ENCODE measurements around the gene NLRP9. TPM values are rescaled to one million over a fixed set of nuclear protein-coding genes. Genes with fewer than 3 reads are reported as not detected.
A peak's percentile ranks its signal among the peaks of the same experiment; 100 is the strongest.

Gene NLRP9
- total and polyA plus RNA-seq, 3 donors from 2014 or later, result 0.11 to 0.68 (median 0.39) TPM

DNA sequence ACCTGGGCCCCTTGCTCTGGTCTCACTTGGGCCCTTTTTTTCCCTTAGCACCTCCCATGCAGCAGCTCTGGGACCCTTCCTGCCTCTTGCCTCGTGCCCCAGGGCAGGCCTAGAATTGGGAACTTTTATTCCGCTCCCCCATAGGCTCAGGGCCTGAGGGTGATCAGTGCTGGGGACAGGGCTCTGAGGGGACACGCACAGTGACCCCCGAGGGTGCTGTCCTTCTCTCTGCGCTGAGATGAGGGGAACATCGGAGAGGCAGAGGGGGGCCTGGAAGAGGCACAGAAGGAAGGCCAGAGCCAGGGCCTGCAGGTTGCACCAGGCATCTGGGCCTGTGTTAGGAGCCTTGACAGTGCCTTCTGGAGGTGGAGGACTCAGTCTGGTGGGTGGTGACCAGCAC lies 52.4 kb downstream of the NLRP9 start:
- no peaks in the 10 kb centered on the region for H3K36me3 ChIP-seq (ENCODE audit: low read depth, missing control alignments)

DNA sequence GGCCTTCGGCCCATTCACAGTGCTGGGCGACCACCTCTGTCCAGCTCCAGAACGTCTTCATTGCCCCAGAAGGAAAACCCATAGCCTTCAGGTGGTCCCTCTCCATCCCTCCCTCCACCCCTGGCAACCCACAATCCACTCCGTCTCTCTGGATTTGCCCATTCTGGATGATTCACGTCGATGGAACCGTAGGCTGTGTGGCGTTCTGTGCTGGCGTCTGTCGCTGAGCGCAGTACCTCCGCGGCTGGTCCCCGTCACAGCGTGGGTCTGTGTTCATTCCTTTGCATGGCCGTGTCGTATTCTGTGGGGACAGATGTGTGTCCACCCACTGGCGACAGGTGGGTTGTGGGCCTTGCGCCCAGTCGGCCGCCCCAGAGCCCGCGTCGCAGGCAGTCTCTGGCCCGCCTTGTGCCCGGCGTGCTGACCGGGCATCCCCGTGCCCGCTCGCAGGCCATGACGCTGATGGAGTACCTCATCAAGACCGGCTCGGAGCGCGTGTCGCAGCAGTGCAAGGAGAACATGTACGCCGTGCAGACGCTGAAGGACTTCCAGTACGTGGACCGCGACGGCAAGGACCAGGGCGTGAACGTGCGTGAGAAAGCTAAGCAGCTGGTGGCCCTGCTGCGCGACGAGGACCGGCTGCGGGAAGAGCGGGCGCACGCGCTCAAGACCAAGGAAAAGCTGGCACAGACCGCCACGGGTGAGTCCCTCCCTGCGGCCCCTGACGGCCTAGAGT lies 53.1 kb downstream of the NLRP9 start:
- intact Hi-C loops (cut with DNase I; ENCODE audit: low total_unique reads), result no loop called here
- TF ChIP-seq POLR2A (IDR thresholded peaks at IDR 0.05), result no peak
- TF ChIP-seq, protein P1, sequence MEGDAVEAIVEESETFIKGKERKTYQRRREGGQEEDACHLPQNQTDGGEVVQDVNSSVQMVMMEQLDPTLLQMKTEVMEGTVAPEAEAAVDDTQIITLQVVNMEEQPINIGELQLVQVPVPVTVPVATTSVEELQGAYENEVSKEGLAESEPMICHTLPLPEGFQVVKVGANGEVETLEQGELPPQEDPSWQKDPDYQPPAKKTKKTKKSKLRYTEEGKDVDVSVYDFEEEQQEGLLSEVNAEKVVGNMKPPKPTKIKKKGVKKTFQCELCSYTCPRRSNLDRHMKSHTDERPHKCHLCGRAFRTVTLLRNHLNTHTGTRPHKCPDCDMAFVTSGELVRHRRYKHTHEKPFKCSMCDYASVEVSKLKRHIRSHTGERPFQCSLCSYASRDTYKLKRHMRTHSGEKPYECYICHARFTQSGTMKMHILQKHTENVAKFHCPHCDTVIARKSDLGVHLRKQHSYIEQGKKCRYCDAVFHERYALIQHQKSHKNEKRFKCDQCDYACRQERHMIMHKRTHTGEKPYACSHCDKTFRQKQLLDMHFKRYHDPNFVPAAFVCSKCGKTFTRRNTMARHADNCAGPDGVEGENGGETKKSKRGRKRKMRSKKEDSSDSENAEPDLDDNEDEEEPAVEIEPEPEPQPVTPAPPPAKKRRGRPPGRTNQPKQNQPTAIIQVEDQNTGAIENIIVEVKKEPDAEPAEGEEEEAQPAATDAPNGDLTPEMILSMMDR (IDR thresholded peaks at IDR 0.05), result no peak
- Histone ChIP-seq H3K4me3 (no peak overlapping the region), H3K4me1 (peaks cover 48% of the 10 kb centered on the region), H3K36me3 (ENCODE audit: low read depth, missing control alignments) (no peaks in the 10 kb centered on the region), H3K27me3 (no peaks in the 10 kb centered on the region), H3K9me3 (no peaks in the 10 kb centered on the region), H3K27ac (no peak overlapping the region)
- no peak for DNase-seq
- WGBS, 2 donors, result 94% methylated on average over 56 to 60 of the region's 60 CpGs

More for the DNA sequence above, 52.4 kb downstream of the NLRP9 start:
- Histone ChIP-seq H3K27ac (peak overlapping the region in 1 of 2 donors; percentile 11), H3K4me1 (peaks cover 41% of the 10 kb centered on the region), H3K27me3 (no peaks in the 10 kb centered on the region), H3K4me3 (no peak overlapping the region), H3K9me3 (no peaks in the 10 kb centered on the region)
- no peak for DNase-seq
- intact Hi-C loops (cut with DNase I; ENCODE audit: low total_unique reads), result no loop called here
- 93% methylated on average over 5 to 6 of the region's 6 CpGs for WGBS, 2 donors
- TF ChIP-seq, protein P1 (IDR thresholded peaks at IDR 0.05), result no peak
- no peak for TF ChIP-seq POLR2A (IDR thresholded peaks at IDR 0.05)

- 78 to 90% methylated on average over 22 of the region's 22 CpGs for WGBS, 2 donors
- DNase-seq, result no peak
- Histone ChIP-seq H3K4me1 (peaks cover 51% of the 10 kb centered on the region), H3K36me3 (ENCODE audit: low read depth, missing control alignments) (no peaks in the 10 kb centered on the region), H3K4me3 (no peak overlapping the region), H3K27me3 (no peaks in the 10 kb centered on the region), H3K27ac (no peak overlapping the region), H3K9me3 (no peaks in the 10 kb centered on the region)
- TF ChIP-seq, protein P1 (IDR thresholded peaks at IDR 0.05), result no peak
- TF ChIP-seq POLR2A (IDR thresholded peaks at IDR 0.05), result no peak
- intact Hi-C loops (cut with DNase I; ENCODE audit: low total_unique reads), result no loop called here
These were observed 54.5 kb downstream of the NLRP9 start for GRCh38 chr19:55683449-55684261.

GRCh38 chr19:55681131-55682092 lies 56.8 kb downstream of the NLRP9 start:
- no peak for TF ChIP-seq POLR2A (IDR thresholded peaks at IDR 0.05)
- TF ChIP-seq, protein P1 (IDR thresholded peaks at IDR 0.05), result no peak
- peak; percentile 63 for DNase-seq
- 63 to 70% methylated on average over 9 of the region's 9 CpGs for WGBS, 2 donors
- intact Hi-C loops (cut with DNase I; ENCODE audit: low total_unique reads), result no loop called here
- no peaks in the 10 kb centered on the region for H3K9me3 ChIP-seq
- H3K4me3 ChIP-seq, result no peak overlapping the region
- H3K36me3 ChIP-seq (ENCODE audit: low read depth, missing control alignments), result no peaks in the 10 kb centered on the region
- no peaks in the 10 kb centered on the region for H3K27me3 ChIP-seq
- peaks cover 58% of the 10 kb centered on the region for H3K4me1 ChIP-seq
- H3K27ac ChIP-seq, result peak overlapping the region in 1 of 2 donors; percentile 71

All from testis (tissue), 3 donors.